Right lobe of liver (tissue), 6 donors: ENCODE results near the gene IER2. TPM values are rescaled to one million over a fixed set of nuclear protein-coding genes. Genes with fewer than 3 reads are reported as not detected.
A peak's percentile ranks its signal among the peaks of the same experiment; 100 is the strongest.
"Not testable (repeated sequence)": the region's sequence is repeated elsewhere in the genome, so short reads cannot be mapped to it uniquely, and the experiment has no call there.

Source experiments
- ATAC-seq, 4 donors: fragments of 200-7000 bp; cut with Tn5 transposase; one replicate each; pipeline ENCODE4 v1.9.1; 2020; ENCODE audit warnings: mild to moderate bottlenecking in 4 of 4, moderate library complexity in 4 of 4
- DNase-seq, 3 donors: peaks; one replicate each; pipeline ENCODE4 v3.0.0-alpha.2; 2020
- H3K27ac ChIP-seq, 3 donors: fragments of 200-600 bp; one replicate each; pipeline ENCODE4 v1.8.0; 2022
- H3K27me3 ChIP-seq, 2 donors: fragments of 200-600 bp; one replicate each; pipeline ENCODE4 v1.8.0; 2022
- H3K36me3 ChIP-seq, 4 donors: fragments of 200-600 bp; sonication (generic) in 1 of 4; one replicate each; pipeline versions ENCODE4 v1.5.1 to v1.8.0; 2017 to 2022; ENCODE audit warnings: control low read depth in 1 of 4
- H3K4me1 ChIP-seq, 4 donors: fragments of 200-600 bp; sonication (generic) in 1 of 4; one replicate each; pipeline versions ENCODE4 v1.5.1 to v1.8.0; 2017 to 2022; ENCODE audit warnings: control low read depth in 1 of 4
- H3K4me3 ChIP-seq, 3 donors: fragments of 200-600 bp; one replicate each; pipeline ENCODE4 v1.8.0; 2022
- H3K9me3 ChIP-seq, 4 donors: fragments of 200-600 bp; sonication (generic) in 1 of 4; one replicate each; pipeline versions ENCODE4 v1.5.1 to v1.8.0; 2017 to 2022; ENCODE audit warnings: control low read depth in 1 of 4
- CTCF ChIP-seq, 4 donors: fragments of 200-600 bp in 3 of 4; fragments of 450-650 bp in 1 of 4; IDR thresholded peaks; one replicate each; pipeline versions ENCODE4 v1.5.1 to v1.8.0; 2016 to 2022; ENCODE audit warnings: antibody characterized with exemption in 4 of 4, mild to moderate bottlenecking in 2 of 4
- POLR2A ChIP-seq: fragments of 450-650 bp; IDR thresholded peaks from one replicate; pipeline ENCODE4 v1.6.1; 2017; ENCODE audit warnings: antibody characterized with exemption, mild to moderate bottlenecking
- WGBS: methylation state at CpG from one replicate; pipeline ENCODE4 v1.1.6; 2018; ENCODE audit warnings: low coverage, low lambda C conversion rate; ENCODE audit not compliant: insufficient coverage; ENCODE audit errors: missing lambda C conversion rate; 5-methylcytosine and 5-hydroxymethylcytosine counted together
- intact Hi-C, 2 donors: fragments of 100-400 bp; cut with DNase I; formaldehyde crosslinking; loops; one replicate each; pipeline versions ENCODE4 v1.11.2 to v1.14.1; 2022
- total RNA-seq, 6 experiments: library from RNA; depleted of rRNA in 2 of 6; stranded (reverse); fragments of >200 nt in 2 of 6; fragmentation: NEBNext Ultra II Directional in 3 of 6; extraction: Animal tissue kit (Norgen Biotek cat#: 25700) in 3 of 6; gene quantifications; one replicate each; pipeline versions ENCODE4 v1.1.0 to v1.2.4, GENCODE V29; 2016 to 2023
- donor health status: DM: no; HTN: yes; CAD: no.
- donor health status: DM: no; HTN: no; CAD: no.
- donor health status: DM: no; HTN: no; CAD: no.
- donor health status: DM: no; HTN: yes; CAD: no.
- donor health status: DM: no; HTN: yes; CAD: no.

IER2 gene
- total RNA-seq, 6 experiments from 2014 or later: 19.1 to 86.6 (median 23.8) TPM

GRCh38 chr19:13164343-13165161 is 14.3 kb downstream of the IER2 start:
- Histone ChIP-seq H3K9me3 (no peaks in the 10 kb centered on the region), H3K4me3 (no peak overlapping the region), H3K36me3 (no peaks in the 10 kb centered on the region), H3K27ac (peak overlapping the region; percentile 82 to 88 (median 88)), H3K27me3 (no peaks in the 10 kb centered on the region), H3K4me1 (peaks cover 0 to 34% (median 11%) of the 10 kb centered on the region in 4 donors)
- intact Hi-C loops: no loop called here
- DNase-seq (peak; percentile 61 to 70 (median 70)), ATAC-seq (peak in 1 of 4 donors; percentile 0)
- TF ChIP-seq POLR2A (no peak), CTCF (IDR thresholded peaks at IDR 0.05) (no peak)
- WGBS: 57% methylated on average over 13 of the region's 19 CpGs

GRCh38 chr19:13165162-13165997 is 15.2 kb downstream of the IER2 start:
- intact Hi-C loops: no loop called here
- Histone ChIP-seq H3K4me3 (no peak overlapping the region), H3K27me3 (no peaks in the 10 kb centered on the region), H3K36me3 (no peaks in the 10 kb centered on the region), H3K9me3 (no peaks in the 10 kb centered on the region), H3K27ac (peak overlapping the region; percentile 34 to 88 (median 82)), H3K4me1 (peaks cover 0 to 34% (median 11%) of the 10 kb centered on the region in 4 donors)
- DNase-seq (no peak), ATAC-seq (no peak)
- WGBS: 83% methylated on average over 9 of the region's 19 CpGs
- TF ChIP-seq POLR2A (no peak), CTCF (IDR thresholded peaks at IDR 0.05) (no peak)

- H3K9me3 ChIP-seq, ATAC-seq, H3K27me3 ChIP-seq, DNase-seq, H3K4me3 ChIP-seq, H3K36me3 ChIP-seq, intact Hi-C loops: not testable (repeated sequence)
- 100% methylated on average over 1 of the region's 3 CpGs for WGBS
- H3K4me1 ChIP-seq: peaks cover 0 to 34% (median 11%) of the 10 kb centered on the region in 4 donors
- peak overlapping the region in 1 of 3 donors; percentile 87 for H3K27ac ChIP-seq
Measured at GRCh38 chr19:13166151-13166550, 15.9 kb downstream of the IER2 start.

- no peaks in the 10 kb centered on the region for H3K9me3 ChIP-seq
- no peaks in the 10 kb centered on the region for H3K27me3 ChIP-seq
- ATAC-seq (peak in 1 of 4 donors; percentile 3), DNase-seq (no peak)
- no peaks in the 10 kb centered on the region for H3K36me3 ChIP-seq
- 64% methylated on average over 2 of the region's 5 CpGs for whole genome bisulfite sequencing
- TF ChIP-seq CTCF (IDR thresholded peaks at IDR 0.05): no peak
- no peak for TF ChIP-seq POLR2A
- intact Hi-C loops: no loop called here
- peaks cover 0 to 17% (median 6%) of the 10 kb centered on the region in 4 donors for H3K4me1 ChIP-seq
- no peak overlapping the region for H3K4me3 ChIP-seq
- H3K27ac ChIP-seq: no peak overlapping the region
Measured at GRCh38 chr19:13169769-13170168, 19.6 kb downstream of the IER2 start.
